ENCODE data around the gene MLLT11. TPM values are rescaled to one million over a fixed set of nuclear protein-coding genes. Genes with fewer than 3 reads are reported as not detected.
A peak's percentile ranks its signal among the peaks of the same experiment; 100 is the strongest.
"Not testable (repeated sequence)": the region's sequence is repeated elsewhere in the genome, so short reads cannot be mapped to it uniquely, and the experiment has no call there.

The MLLT11 gene
- total RNA-seq, 1 experiment from 2014 or later, result 101 TPM

DNA sequence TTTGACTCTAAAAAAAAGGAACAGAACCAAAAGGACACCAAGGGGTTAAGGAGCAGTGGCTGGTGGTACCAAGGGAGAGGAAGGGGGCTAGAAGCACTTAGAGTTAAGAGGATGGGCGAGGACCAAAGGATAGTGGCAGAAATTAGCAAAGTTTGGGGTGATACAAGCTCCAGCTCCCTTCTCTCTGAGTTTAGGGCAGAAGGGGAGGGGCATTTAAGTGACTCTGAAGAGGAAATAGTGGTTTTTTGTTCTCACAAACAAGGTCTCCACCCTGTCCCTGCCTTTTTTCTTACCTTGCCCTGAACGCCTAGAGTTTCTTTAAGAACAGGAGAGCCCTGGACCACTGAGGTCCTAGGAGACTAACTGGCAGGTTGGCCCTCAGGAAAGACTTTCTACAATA is 4.0 kb upstream of the MLLT11 start:
- DNase-seq (ENCODE audit: low spot score), result no peak

DNA sequence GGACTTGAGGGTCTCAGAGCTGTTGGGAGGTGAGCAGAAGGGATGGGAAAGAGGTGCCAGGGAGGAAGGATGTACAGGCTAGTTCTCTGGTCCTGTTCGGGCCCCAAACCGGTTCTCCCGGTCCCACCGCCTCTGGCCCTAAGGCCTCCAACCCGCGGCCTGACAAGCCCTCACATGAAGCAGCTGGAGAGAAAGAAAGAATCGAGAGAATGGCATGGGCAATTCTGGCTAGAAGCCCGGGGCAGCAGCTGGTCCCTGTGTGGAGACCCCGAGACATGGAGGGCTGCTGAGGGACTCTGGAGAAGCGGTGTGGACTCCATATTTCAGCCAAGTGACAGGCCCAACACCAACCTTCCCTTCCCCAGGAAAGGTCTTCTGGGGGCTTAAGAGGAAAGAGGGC is 1.5 kb upstream of the MLLT11 start:
- peak; percentile 39 for DNase-seq (ENCODE audit: low spot score)

DNA sequence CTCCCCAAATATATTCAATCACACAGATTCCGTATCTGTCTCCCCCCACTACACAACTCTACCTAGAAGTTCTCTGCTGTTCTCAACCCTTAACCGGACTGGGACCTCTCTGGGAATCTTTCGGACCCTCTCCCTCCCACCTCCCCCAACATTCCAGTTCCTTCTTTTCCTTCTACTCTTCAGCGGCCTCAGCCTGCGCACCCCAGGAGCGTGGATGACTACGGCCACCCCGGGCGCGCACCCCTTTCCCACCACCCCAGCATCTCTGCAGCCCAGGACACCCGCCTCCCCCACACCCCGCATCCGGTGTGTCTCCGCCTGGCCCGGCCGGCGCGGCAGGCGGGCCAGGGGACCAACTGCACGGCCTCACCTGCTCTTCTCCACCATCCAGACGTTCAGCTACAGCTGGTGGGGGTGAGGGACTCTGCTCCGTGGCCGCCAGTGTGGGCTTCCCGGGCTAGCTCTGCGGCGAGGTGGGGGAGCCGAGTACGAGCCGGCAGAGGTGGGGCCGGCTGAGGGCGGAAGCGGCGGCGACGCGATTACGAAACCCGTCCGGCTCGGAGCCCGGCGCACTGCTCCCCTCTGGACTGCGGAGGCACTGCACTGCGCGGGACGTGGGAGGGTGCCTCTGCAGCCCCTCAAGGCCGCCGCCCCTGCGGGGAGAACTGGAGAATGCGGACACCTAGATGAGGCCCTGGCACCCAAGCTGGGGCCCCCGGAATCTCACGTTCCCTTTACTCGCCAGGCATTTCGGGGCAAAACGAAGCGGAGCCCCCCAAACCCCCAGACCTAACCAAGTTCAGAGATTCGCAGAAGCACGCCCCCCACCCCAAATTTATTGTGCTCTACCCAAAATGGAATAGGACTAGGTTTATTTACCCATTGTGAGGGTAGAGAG is 839 bp upstream of the MLLT11 start, which contains the start of gene CDC42SE1:
TSS of gene CDC42SE1 (minus strand) at position 514 of the 898 bp plus-strand sequence. CDS start 3,892 bp downstream, outside the sequence.
- peak; percentile 88 for DNase-seq (ENCODE audit: low spot score)

DNA sequence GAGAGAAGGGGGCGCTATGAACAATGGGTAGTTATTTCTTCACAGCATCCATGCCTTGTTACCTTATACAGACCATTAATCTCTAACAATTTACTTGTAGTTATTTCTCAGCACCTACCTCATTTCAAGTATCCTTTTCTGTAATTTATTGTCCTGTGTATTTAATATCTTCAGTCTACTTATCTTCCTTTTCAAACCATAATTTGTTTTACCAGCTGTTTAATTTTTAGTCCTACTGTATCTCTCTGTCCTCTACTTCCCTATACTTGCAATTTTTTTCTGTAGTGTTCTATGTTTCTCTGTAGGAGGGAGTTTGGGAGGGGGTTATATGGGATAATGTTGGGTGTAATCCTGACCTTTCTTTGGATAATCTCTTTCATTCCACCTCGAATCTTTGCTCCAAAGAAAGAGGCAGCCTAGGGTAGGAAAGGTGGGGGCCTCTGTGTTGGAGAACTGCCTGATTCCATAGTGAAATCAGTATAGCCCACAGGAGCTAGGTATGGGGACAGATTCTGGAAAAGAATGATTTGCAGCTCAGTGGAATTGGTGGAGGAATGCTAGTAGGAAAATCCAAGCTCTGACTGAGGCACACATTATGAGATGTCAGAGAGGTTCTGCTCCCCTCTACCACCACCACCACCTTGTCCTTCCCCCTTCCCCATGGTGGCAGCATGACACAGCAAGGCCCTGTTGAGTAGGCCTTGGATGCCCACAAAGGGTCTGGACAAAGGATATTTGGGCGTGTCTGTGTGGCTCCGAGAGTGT is 642 bp downstream of the MLLT11 start:
- DNase-seq (ENCODE audit: low spot score), result peak; percentile 74

DNA sequence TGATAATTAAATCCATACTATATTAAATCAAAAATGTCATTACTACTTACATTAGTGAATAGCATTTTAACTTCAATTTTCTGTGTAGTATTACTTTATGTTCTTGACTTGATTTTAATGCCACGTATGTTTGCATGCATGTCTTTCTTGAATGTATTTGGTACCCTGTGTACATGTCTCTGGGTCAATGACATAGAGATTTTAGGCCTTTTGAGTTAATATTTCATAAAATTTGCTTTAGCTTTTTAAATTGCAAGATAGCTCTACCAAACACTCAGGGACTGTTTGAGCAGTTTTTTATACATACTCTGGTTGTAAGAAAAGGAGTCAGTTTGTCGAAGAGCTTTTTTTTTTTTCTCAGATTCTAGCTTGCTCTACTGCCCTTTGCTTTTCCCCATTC is 1.5 kb downstream of the MLLT11 start:
- DNase-seq (ENCODE audit: low spot score), result no peak

DNA sequence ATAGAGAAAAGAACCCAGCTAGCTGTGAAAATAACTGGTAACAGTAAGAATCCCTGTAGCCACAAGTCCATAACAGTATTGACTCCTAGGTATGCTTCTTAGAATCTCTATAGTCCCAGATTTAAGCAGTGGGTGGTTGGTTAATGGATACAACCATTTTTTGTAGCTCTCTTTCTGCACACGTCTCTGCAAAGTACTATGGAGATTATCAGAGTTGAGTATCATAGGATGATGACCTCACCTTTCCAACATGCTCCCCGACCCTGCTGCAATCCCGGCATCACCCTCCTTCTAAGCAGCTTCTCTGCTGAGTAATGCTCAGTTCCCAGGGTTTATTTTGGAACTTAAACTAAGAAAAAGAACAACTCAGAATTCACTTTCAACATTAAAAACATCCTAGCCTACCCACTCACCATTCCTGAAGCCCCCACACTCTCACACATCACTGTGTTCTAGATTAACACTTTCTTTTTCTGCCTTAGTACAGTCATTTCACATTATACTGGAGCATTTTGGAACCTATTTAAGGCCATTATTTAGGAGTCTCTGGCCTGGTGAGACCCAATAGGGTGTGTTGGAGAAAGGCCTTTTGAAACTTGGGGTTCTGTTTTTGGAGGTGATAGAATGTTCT is 2.7 kb downstream of the MLLT11 start:
- peak; percentile 94 for DNase-seq (ENCODE audit: low spot score)

DNA sequence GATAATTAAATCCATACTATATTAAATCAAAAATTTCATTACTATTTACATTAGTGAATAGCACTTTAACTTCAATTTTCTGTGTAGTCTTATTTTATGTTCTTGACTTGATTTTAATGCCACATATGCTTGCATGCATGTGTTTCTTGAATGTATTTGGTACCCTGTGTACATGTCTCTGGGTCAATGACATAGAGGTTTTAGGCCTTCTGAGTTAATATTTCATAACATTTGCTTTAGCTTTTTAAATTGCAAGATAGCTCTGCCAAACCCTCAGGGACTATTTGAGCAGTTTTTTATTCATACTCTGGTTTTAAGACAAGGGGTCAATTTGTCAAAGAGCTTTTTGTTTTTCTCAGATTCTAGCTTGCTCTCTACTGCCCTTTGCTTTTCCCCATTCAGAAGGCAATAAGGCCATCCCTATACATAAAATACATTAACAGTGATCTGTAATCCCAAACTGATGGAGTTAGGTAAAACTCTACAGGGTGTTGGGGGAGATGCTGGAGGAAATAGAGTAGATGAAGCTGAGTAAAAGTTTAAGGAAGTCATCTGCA is 5.0 kb downstream of the MLLT11 start:
- no peak for DNase-seq (ENCODE audit: low spot score)

DNA sequence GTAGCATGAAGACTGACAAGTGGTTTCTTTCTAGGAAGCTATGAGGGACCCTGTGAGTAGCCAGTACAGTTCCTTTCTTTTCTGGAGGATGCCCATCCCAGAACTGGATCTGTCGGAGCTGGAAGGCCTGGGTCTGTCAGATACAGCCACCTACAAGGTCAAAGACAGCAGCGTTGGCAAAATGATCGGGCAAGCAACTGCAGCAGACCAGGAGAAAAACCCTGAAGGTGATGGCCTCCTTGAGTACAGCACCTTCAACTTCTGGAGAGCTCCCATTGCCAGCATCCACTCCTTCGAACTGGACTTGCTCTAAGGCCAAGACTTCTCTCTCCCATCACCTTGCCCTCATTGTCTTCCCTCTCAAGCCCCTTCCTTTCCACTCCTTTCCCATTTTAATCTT is 7.0 kb downstream of the MLLT11 start:
- no peak for DNase-seq (ENCODE audit: low spot score)

DNA sequence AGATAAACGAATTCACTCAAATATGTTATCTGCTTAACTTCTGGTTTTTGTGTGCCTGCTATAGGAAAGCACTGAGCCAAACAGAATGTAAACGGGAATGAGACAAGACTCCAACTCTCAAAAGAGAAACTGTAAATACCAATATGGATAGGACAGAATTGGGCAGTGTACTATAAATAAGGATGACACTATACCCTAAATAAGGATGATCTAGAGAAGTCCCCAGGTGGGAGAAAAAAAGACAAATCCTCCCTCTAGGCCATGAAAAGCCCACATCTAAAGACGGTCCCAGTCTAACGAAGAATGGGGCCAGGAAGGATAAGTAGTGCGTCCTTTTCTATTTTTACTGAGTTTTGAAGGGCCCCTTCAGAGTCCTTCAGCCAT is 8.9 kb downstream of the MLLT11 start:
- DNase-seq (ENCODE audit: low spot score), result no peak

DNA sequence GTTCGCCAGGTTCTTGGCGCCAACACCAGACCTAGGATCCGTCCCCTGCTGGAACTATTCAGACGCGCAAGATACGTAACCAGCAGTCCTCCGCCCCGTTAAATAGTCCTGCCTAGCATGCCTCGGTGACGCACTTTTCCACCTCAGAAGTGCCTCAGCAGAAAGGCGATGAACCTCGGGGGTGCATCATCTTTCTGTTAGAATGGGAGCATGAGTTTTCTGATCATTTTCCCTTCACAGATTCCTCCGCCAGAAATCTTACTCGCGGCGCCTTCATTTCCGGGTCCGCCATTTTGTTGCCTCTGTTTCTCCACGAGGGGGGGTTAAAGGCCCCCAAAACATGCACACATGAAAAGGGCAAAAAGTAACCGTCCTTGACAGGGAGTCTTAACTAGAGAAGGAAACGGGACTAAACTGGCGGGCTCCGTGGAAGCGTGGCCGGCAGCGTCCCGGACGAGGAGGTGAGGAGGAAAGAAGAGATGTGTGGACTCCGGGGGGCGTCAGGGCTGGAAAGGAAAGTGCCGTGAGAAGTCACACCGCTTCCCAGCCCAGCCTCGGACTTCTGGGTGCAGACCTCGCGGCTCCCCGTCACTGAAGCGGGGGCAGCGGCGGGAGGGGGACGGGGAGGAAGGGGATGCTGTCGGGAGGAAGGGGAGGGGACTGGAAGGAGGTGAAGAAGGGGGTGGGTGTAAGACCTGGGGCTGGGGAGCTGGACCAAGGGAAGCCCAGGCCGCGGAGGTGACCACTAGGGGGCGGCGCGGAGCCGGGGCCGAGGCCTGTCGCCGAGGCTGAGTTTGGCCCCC is 10.5 kb downstream of the MLLT11 start, which contains the start of gene GABPB2:
TSS of gene GABPB2 (plus strand) at position 288 of the 803 bp plus-strand sequence. CDS start 17,429 bp downstream, outside the sequence.
- peak; percentile 76 for DNase-seq (ENCODE audit: low spot score)

DNA sequence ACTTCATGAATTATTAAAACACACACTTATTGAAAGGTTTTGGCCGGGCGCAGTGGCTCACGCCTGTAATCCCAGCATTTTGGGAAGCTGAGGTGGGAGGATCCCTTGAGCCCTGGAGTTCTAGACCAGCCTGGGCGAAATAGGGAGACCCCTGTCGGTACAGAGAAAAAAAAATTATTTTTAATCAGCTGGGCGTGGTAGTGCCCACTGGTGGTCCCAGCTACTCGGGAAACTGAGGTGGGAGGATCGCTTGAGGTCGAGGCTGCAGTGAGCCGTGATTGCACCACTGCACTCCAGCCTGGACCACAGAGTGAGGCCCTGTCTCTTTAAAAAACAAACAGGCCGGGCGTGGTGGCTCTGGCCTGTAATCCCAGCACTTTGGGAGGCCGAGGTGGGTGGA is 12.0 kb downstream of the MLLT11 start:
- no peak for DNase-seq (ENCODE audit: low spot score)

DNA sequence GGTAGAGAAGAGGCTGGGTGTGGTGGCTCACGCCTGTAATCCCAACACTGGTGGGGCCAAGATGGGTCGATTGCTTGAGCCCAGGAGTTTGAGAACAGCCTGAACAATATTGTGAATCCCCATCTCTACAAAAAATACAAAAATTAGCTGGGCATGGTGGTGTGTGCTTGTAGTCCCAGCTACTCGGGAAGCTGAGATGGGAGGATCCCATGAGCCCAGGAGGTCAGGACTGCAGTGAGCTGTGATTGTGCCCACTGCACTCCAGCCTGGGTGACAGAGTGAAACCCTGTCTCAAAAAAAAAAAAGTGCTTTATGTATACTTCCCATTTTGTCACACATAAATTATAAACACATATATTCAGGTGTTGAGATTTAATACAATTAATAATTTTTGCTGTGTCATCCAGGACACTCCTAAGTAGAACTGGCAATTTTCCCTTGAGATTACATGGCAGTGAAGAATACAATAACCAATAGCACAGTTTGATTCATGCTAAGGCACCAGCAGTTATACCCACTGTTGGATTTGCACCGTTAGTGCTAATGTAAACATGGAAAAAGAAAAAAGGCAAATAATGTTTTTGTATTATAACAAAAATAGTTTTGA is 25.9 kb downstream of the MLLT11 start:
- DNase-seq (ENCODE audit: low spot score), result no peak

DNA sequence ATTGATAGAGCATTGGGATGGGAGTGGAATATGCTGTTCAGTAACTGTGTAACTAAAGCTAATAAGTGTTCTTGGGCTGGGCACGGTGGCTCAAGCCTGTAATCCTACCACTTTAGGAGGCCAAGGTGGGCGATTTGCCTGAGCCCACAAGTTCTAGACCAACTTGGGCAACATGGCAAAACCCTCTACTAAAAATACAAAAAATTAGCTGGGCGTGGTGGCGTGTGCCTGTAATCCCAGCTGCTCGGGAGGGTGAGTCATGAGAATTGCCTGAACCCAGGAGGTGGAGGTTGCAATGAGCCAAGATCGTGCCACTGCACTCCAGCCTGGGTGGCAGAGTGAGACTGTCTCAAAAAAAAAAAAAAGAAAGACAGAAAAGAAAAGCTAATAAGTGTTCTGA is 37.2 kb downstream of the MLLT11 start:
- not testable (repeated sequence) for DNase-seq (ENCODE audit: low spot score)

DNA sequence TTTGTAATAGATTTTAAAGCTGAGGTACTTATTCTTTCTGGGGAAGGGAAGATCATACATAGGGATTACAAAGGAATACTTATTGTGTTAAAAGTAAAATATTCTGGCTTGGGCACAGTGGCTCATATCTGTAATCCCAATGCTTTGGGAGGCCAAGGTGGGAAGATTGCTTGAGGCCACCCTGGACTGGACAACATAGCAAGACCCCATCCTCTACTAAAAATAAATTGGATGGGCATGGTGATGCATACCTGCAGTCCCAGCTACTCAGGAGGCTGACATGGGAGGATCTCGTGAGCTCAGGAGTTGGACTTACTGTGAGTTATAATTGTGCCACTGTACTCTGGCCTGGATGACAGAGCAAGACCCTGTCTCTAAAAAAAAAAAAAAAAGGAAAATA is 37.9 kb downstream of the MLLT11 start:
- no peak for DNase-seq (ENCODE audit: low spot score)

DNA sequence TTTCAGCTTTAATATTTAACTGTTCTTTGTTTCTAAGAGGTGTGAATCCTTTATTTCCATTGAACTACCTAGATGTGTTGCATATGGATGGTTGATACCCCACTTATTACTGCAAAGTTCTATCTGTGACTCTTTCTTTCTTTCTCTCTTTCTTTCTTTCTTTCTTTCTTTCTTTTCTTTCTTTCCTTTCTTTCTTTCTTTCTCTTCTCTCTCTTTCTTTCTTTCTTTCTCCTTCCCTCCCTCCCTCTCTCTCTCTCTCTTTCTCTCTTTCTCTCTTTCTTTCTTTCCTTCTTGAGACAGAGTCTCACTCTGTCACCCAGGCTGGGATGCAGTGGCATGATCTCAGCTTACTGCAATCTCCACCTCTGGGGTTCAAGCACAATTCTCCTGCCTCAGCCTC is 44.4 kb downstream of the MLLT11 start:
- no peak for DNase-seq (ENCODE audit: low spot score)

DNA sequence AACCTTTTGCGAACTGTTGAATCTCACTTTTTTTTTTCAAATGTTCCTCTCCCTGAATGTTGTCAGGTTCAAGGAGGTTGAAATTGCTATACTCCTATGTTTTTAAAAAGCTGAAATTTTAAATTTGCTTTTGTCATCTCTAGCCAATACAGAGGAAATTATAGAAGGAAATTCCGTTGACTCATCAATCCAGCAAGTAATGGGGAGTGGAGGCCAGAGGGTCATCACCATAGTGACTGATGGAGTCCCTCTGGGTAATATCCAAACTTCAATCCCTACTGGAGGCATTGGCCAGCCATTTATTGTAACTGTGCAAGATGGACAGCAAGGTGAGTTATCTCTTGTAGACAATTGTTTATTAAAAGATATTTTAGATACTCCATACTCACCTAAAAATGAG is 46.7 kb downstream of the MLLT11 start:
- DNase-seq (ENCODE audit: low spot score), result peak; percentile 32

DNA sequence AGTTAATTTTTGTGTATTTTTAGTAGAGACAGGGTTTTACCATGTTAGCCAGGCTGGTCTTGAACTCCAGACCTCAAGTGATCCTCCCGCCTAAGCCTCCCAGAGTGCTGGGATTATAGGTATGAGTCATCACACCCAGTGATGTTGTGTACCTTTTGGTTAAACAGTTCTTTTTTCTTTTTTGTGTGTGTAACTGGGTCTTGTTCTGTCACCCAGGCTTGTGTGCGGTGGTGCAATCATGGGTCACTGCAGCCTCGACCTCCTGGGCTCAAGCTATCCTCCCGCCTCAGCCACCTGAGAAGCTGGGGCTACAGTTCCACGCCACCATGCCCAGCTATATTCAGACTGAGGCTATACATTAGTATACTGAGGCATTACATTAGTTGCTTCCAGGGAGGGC is 48.1 kb downstream of the MLLT11 start:
- no peak for DNase-seq (ENCODE audit: low spot score)

DNA sequence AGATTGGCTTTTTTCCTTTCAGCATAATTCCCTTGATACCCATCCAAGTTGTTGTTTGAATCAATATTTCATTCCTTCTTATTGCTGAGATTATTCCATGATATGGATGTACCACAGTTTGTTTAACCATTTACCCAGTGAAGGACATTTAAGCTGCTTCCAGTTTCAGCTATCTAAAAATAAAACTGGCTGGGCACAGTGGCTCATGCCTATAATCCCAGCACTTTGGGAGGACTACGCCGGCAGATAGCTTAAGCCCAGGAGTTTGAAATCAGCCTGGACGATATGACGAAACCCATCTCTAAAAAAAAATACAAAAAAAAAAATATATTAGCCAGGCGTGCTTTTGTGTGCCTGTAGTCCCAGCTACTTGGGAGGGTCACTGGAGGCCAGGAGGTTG is 53.7 kb downstream of the MLLT11 start:
- no peak for DNase-seq (ENCODE audit: low spot score)

Data from A172 (cell line).